Activated CD4-positive, alpha-beta T cell treated with anti-CD3 and anti-CD28 coated beads for 48 hours (primary cell): ENCODE data around the gene CACTIN.
A peak's percentile ranks its signal among the peaks of the same experiment; 100 is the strongest.
"Not testable (repeated sequence)": the region's sequence is repeated elsewhere in the genome, so short reads cannot be mapped to it uniquely, and the experiment has no call there.

ENCODE experiments used
- DNase-seq: peaks from one replicate; pipeline ENCODE4 v3.0.0-alpha.2; 2020

The CACTIN gene

GRCh38 chr19:3585301-3586126 is 41.1 kb downstream of the CACTIN start, which contains the start of gene GIPC3:
Gene GIPC3 (plus strand): TSS chr19:3585478. CDS start chr19:3585598, 120 bp downstream.
- DNase-seq = no peak

GRCh38 chr19:3584036-3584802 is 42.4 kb downstream of the CACTIN start:
- not testable (repeated sequence) for DNase-seq

GRCh38 chr19:3581792-3582191 is 44.8 kb downstream of the CACTIN start:
- not testable (repeated sequence) for DNase-seq

GRCh38 chr19:3580156-3580934 is 46.2 kb downstream of the CACTIN start:
- no peak for DNase-seq

- no peak for DNase-seq
These were observed 48.2 kb downstream of the CACTIN start for GRCh38 chr19:3578390-3578789.

GRCh38 chr19:3577723-3578344 is 48.8 kb downstream of the CACTIN start:
- no peak for DNase-seq

GRCh38 chr19:3576696-3577443 is 49.7 kb downstream of the CACTIN start:
- peak; percentile 22 for DNase-seq

- DNase-seq = no peak
These were observed 50.5 kb downstream of the CACTIN start for GRCh38 chr19:3575949-3576673.

GRCh38 chr19:3575260-3575741 is 51.3 kb downstream of the CACTIN start:
- DNase-seq = peak; percentile 41

- peak; percentile 99 for DNase-seq
These were observed 52.5 kb downstream of the CACTIN start for GRCh38 chr19:3573858-3574637.

- DNase-seq = peak; percentile 42
These were observed 53.3 kb downstream of the CACTIN start for GRCh38 chr19:3573162-3573857.

- DNase-seq = no peak
These were observed 53.8 kb downstream of the CACTIN start, which contains the start of gene HMG20B for GRCh38 chr19:3572855-3573161. Gene HMG20B (plus strand): TSS chr19:3572944. CDS start chr19:3573310, 366 bp downstream.

GRCh38 chr19:3572132-3572854 is 54.3 kb downstream of the CACTIN start:
- DNase-seq = peak; percentile 100

- no peak for DNase-seq
These were observed 56.0 kb downstream of the CACTIN start for GRCh38 chr19:3570606-3571011.

GRCh38 chr19:3570042-3570441 is 56.5 kb downstream of the CACTIN start:
- DNase-seq = not testable (repeated sequence)

GRCh38 chr19:3565139-3565538 is 61.5 kb downstream of the CACTIN start:
- DNase-seq = no peak

- no peak for DNase-seq
These were observed 62.7 kb downstream of the CACTIN start for GRCh38 chr19:3563709-3564524.
